ENCODE results near the gene NUPR1. TPM values are rescaled to one million over a fixed set of nuclear protein-coding genes. Genes with fewer than 3 reads are reported as not detected.

The NUPR1 gene
- total RNA-seq, 1 experiment from 2014 or later = 2.2 TPM

- Histone ChIP-seq H3K27me3 (ENCODE audit: insufficient read depth, low read length) (no peaks in the 10 kb centered on the region), H4K20me1 (ENCODE audit: insufficient read depth) (no peaks in the 10 kb centered on the region), H3K36me3 (ENCODE audit: control insufficient read depth in 1 of 2, insufficient read depth in 2 of 2, low read length in 2 of 2) (no peaks in the 10 kb centered on the region), H2AFZ (ENCODE audit: low read depth, low read length, poor library complexity, severe bottlenecking) (no peak overlapping the region), H3K79me2 (ENCODE audit: insufficient read depth, low read length) (no peaks in the 10 kb centered on the region), H3K9me2 (ENCODE audit: insufficient read depth) (no peaks in the 10 kb centered on the region), H3K4me3 (replicated peaks in 1 of 2; ENCODE audit: low read depth in 1 of 2, low read length in 2 of 2) (no peak overlapping the region), H3K4me2 (ENCODE audit: low read length) (no peak overlapping the region), H3K9ac (ENCODE audit: low read length) (no peak overlapping the region), H3K27ac (ENCODE audit: low read depth, low read length) (no peak overlapping the region), H3K9me3 (ENCODE audit: control insufficient read depth in 1 of 2, insufficient read depth in 1 of 2, low read depth in 1 of 2, low read length in 2 of 2) (no peaks in the 10 kb centered on the region), H3K4me1 (ENCODE audit: control insufficient read depth in 1 of 2, insufficient read depth in 2 of 2, low read length in 2 of 2) (no peaks in the 10 kb centered on the region)
- ATAC-seq (no peak), DNase-seq (ENCODE audit: low read depth, low spot score) (no peak)
- ChIA-PET CTCF (no interaction called here), POLR2A (no interaction called here), RAD21 (ENCODE audit: low non-redundant PET in 1 of 2, low total read pairs in 2 of 2, uncharacterized antibody in 2 of 2, unreplicated experiment in 2 of 2) (no interaction called here)
- no TSS peak for BruUV-seq (replicated peaks)
- TF ChIP-seq EZH2 (IDR thresholded peaks at IDR 0.05) (no peak), CBX3 (IDR thresholded peaks at IDR 0.05; ENCODE audit: low read depth) (no peak), EGR1 (IDR thresholded peaks at IDR 0.05; ENCODE audit: low read depth) (no peak), SRF (IDR thresholded peaks at IDR 0.05; ENCODE audit: low read depth) (no peak), POLR2A (IDR thresholded peaks at IDR 0.05; ENCODE audit: borderline replicate concordance, extremely low read depth, insufficient read depth, insufficient read length) (no peak), POLR2AphosphoS5 (IDR thresholded peaks at IDR 0.05; ENCODE audit: low read depth, low read length) (no peak), YY1 (IDR thresholded peaks at IDR 0.05; ENCODE audit: extremely low read depth, insufficient replicate concordance, low read depth, low read length) (no peak)
- intact Hi-C loops (cut with micrococcal nuclease) = no loop called here
These were observed 24.5 kb downstream of the NUPR1 start for GRCh38 chr16:28514246-28514645.

GRCh38 chr16:28513484-28514181 lies 25.1 kb downstream of the NUPR1 start:
- H3K36me3 ChIP-seq (ENCODE audit: control insufficient read depth in 1 of 2, insufficient read depth in 2 of 2, low read length in 2 of 2) = no peaks in the 10 kb centered on the region
- H3K4me3 ChIP-seq (replicated peaks in 1 of 2; ENCODE audit: low read depth in 1 of 2, low read length in 2 of 2) = no peak overlapping the region
- no TSS peak for BruUV-seq (replicated peaks)
- ChIA-PET POLR2A (no interaction called here), CTCF (no interaction called here), RAD21 (ENCODE audit: low non-redundant PET in 1 of 2, low total read pairs in 2 of 2, uncharacterized antibody in 2 of 2, unreplicated experiment in 2 of 2) (no interaction called here)
- H3K27ac ChIP-seq (ENCODE audit: low read depth, low read length) = no peak overlapping the region
- no peak for TF ChIP-seq ZBTB33 (IDR thresholded peaks at IDR 0.05; ENCODE audit: extremely low read depth, insufficient replicate concordance, low read length)
- TF ChIP-seq RAD21 (IDR thresholded peaks at IDR 0.05; ENCODE audit: low read depth) = no peak
- TF ChIP-seq SRF (IDR thresholded peaks at IDR 0.05; ENCODE audit: low read depth) = no peak
- TF ChIP-seq CTCF (IDR thresholded peaks at IDR 0.05 in 2 of 3, conservative IDR thresholded peaks at IDR 0.05 in 1 of 3; ENCODE audit: borderline replicate concordance in 1 of 3, insufficient read depth in 1 of 3, low read depth in 2 of 3, low read length in 2 of 3) = no peak
- no peak for TF ChIP-seq EZH2phosphoT487 (IDR thresholded peaks at IDR 0.05; ENCODE audit: borderline replicate concordance)
- TF ChIP-seq TCF7L2 (IDR thresholded peaks at IDR 0.05; ENCODE audit: borderline replicate concordance, extremely low read depth, insufficient read depth, insufficient read length) = no peak
- no peak for TF ChIP-seq YY1 (IDR thresholded peaks at IDR 0.05; ENCODE audit: extremely low read depth, insufficient replicate concordance, low read depth, low read length)
- TF ChIP-seq JUND (IDR thresholded peaks at IDR 0.05) = no peak
- no peak for TF ChIP-seq MAX (IDR thresholded peaks at IDR 0.05)
- TF ChIP-seq SP1 (IDR thresholded peaks at IDR 0.05; ENCODE audit: low read depth) = no peak
- TF ChIP-seq CEBPB (IDR thresholded peaks at IDR 0.05; ENCODE audit: low read depth) = no peak
- no peak for TF ChIP-seq POLR2AphosphoS5 (IDR thresholded peaks at IDR 0.05; ENCODE audit: low read depth, low read length)
- H3K9ac ChIP-seq (ENCODE audit: low read length) = no peak overlapping the region
- no peaks in the 10 kb centered on the region for H3K79me2 ChIP-seq (ENCODE audit: insufficient read depth, low read length)
- no peak overlapping the region for H3K4me2 ChIP-seq (ENCODE audit: low read length)
- no peak for DNase-seq (ENCODE audit: low read depth, low spot score)
- no peaks in the 10 kb centered on the region for H3K9me3 ChIP-seq (ENCODE audit: control insufficient read depth in 1 of 2, insufficient read depth in 1 of 2, low read depth in 1 of 2, low read length in 2 of 2)
- no peaks in the 10 kb centered on the region for H3K27me3 ChIP-seq (ENCODE audit: insufficient read depth, low read length)
- intact Hi-C loops (cut with micrococcal nuclease) = no loop called here
- no peak overlapping the region for H2AFZ ChIP-seq (ENCODE audit: low read depth, low read length, poor library complexity, severe bottlenecking)
- ATAC-seq = no peak
- no peaks in the 10 kb centered on the region for H3K9me2 ChIP-seq (ENCODE audit: insufficient read depth)
- no peaks in the 10 kb centered on the region for H3K4me1 ChIP-seq (ENCODE audit: control insufficient read depth in 1 of 2, insufficient read depth in 2 of 2, low read length in 2 of 2)
- H4K20me1 ChIP-seq (ENCODE audit: insufficient read depth) = no peaks in the 10 kb centered on the region

Measured in HCT116 (cell line).